NCI-H1417 (cell line): ENCODE results near the gene TGFA.
A peak's percentile ranks its signal among the peaks of the same experiment; 100 is the strongest.

Experiments used
- DNase-seq, 3 experiments: peaks; one replicate each; lab custom pipeline; 2025; lab: John Stamatoyannopoulos, UW

Gene TGFA

DNA sequence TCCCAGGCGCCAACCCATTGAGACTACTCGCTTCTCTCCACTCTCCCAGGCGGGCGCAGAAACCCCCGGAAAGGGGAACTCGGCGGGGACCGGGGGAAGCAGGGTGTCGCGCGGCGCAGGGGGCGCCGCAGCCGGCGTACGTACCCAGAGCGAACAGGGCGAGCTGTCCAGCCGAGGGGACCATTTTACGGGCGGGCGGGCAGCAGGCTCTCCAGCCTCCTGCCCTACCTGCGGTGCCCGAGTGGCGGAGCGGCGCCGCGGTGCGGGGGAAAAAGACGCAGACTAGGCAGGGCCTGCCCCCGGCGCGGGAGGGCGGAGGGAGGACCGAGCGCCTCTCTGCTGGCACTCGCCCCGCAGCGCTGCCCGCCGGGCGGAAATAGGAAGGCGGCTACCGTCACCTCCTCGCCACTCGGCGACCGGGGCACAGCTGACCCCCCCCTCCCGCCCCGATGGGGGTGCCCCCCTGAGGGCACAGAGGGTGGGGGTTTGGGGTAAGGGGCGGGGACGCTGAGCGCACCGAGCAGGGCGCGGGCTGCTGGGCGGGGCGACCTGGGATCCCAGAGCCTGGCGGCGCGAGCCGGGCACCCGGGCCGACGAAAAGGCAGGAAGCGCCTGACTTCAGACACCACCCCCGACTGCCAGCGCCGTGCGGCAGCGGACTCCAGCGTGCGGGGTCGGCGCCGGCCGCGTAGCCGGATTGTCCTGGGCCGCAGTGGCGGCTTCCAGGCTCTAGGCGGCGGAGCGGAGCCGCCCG is at the start of gene TGFA:
TGFA (minus strand) TSS at position 243 of the 754 bp plus-strand sequence; CDS start at position 184, 59 bp downstream.
- DNase-seq = peak; percentile 74 to 89 (median 88)

DNA sequence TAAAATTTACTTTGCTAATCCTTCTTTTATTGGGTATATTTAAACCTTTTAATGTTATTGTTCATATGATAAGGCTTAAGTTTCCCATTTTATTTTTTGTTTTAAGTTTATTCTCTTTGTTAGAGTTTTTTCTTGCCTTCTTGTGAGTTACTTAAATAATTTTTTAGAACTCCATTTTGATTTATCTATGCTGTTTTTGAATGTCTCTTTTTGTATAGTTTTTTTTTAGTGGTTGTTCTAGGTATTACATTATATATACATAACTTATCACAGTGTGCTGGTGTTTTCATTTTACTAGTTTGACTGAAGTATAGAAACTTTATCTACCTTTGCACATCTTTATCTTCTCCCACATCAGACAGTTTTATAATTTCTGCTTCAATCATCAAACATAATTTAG is 49.4 kb upstream of the TGFA start:
- DNase-seq = no peak

DNA sequence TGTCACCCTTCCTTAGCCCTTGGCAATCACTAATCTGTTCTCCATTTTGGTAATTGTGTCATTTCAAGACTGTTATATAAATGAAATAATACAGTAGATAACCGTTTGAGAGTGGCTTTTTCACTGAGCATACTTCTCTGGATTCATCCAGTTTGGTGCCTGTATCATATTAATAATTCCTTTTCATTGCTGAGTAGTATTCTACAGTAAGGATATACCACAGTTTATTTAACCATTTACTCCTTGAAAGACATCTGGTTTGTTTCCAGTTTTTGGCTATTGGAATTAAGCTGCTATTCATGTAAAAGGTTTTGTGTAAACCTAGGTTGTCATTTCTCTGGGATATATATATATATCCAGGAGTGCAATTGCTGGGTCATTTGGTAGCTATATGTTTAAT is 44.6 kb upstream of the TGFA start:
- no peak for DNase-seq

DNA sequence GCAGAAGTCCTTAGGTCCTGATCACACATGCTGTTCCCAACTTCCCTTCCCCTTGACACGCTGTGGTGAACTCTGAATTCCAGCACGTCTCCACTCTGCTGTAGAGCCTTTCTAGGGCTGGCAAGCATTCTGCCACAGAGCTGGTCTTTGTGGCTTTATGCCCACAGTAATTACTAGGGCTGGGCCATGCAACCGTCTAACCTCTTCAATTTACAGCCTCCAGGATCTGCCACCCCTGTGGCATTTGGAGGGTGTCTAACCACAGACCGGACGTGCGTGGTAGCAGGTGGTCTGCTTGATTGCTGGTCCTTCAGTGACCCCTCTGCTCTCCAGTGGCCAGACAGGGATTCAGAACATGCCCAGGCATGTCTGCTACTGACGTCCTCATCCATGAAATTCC is 43.1 kb upstream of the TGFA start:
- peak in 1 of 3 experiments; percentile 48 for DNase-seq

DNA sequence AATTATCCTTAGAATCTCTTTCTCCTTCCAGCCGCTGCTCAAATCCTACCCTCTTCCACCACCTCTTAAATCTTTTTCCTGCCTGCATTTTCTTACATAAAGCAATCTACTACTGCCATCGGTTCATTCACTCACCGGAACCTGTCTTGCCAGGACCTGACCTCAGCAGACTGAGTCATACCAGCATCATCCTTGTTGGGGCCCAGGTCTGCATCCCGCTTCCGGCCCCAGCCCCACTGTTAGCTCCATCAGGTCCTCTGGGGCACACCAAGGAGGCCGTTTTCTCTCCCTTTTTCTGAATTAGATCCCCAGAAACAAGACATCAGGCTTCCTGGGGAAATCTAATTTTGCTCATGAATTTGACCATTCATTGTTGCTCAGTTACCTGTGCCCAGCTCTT is 42.7 kb upstream of the TGFA start:
- DNase-seq = no peak

DNA sequence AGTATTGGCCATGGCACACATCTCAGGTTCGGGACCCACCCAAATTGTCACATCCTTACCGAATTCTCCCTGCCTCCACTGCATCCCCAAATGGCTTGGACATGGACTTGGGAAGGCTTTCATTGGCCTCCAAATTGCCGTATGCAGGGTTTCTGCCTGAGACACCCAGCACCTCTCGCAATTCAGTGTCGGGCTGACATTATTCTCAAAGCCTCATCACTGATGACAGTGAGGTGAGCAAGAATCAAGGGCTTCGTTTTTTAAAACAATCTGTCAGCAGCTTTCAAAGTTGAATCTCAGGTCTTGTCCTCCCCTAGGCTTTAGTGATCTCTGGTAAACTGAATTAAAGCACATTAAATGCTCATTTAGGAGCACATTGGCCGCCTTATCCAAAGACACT is 29.5 kb upstream of the TGFA start:
- DNase-seq = no peak

DNA sequence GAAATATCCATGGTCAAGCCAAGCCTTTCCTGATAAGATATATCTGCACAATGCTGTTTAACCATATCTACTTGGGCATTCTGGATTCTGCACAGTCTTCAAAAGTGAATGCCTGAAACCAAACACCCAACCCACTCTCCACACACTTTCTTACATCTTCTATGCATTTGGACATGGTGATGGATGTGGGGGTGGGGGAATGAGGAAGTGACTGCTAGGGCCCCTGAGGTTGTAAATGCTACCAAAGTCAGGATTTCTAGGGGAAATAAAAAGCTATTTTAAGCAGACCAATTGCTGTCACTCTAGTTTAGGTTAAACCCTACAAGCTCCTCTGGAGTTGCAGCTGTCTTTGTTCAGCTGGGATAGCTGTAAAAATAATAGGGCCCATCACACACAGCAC is 26.7 kb upstream of the TGFA start:
- DNase-seq = peak in 1 of 3 experiments; percentile 57

DNA sequence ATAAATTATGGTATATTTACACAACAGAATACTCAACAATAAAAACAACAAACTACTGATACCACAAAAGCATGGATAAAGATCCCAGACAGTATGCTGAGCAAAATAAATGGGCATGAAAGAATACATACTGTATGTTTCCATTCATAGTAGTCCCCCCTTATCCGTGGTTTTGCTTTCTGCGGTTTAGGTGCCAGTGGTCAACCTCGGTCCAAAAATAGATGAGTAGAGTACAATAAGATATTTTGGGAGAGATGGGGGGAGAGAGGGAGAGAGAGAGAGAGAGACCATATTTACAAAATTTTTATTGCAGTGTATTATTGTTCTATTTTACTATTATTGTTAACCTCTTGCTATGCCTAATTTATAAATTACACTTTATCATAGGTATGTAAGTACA is 21.0 kb upstream of the TGFA start:
- no peak for DNase-seq

DNA sequence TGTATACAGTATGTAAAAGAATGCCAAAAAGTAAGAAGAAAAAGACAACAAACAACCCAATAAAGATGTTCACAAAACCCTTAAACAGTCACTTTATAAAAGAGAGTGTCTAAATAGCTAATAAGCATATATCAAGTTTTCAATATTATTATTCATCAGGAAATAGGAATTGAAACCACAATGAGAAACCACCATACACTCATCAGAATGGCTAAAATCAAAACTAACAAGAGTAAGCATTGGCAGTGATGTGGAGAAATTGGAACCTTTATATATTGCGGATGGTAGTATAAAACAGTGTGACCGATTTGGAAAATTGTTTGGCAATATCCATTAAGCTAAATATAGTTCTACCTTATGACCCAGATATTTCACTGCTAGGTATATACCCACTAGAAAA is 20.5 kb upstream of the TGFA start:
- no peak for DNase-seq

DNA sequence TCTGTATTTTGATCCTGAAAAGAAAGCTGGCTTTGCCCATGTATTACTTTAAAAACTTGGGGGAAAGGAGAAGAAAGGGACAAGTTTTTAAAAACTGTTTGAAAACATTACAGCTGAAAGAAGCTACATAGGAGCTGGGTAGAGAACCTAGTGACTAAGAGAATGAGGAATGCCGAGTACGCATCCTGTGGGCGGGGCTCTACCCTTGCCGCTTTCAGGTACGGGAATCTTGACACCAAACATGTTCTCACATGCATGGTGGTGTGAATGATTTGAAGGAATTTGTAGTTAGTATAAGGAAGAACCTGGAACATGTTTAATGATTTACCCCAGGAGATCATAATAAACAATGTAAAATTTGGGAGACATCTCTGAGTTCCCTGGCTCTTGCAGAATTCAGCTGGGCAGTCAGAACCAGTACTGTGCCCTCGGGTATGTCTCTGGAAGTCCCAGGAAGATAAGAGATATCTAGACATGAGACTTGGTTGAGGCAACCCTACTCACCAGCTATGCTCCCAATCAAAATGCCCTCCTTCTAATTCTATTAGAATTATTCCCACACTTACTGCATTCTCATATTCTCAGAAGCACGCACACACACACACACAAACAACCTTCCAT is 16.5 kb upstream of the TGFA start:
- no peak for DNase-seq

DNA sequence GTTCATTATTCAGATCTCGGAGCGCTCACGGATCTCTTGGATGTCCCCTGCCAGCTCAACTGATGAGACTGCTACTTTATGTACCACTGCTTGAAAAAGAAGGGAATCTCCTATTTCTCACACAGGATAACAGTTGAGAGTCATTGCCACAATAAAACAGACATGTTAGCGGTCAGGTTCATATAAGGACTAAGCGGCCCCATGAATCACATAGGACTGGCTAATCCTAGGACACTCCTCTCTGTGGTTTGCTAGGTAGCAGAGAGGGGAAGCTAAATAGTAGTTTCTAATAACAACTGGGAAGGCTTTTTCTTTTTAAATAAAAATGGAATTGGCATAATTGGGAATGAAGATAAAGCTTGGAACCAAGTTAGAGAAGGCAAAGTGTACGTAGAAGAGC is 15.9 kb upstream of the TGFA start:
- DNase-seq = no peak

DNA sequence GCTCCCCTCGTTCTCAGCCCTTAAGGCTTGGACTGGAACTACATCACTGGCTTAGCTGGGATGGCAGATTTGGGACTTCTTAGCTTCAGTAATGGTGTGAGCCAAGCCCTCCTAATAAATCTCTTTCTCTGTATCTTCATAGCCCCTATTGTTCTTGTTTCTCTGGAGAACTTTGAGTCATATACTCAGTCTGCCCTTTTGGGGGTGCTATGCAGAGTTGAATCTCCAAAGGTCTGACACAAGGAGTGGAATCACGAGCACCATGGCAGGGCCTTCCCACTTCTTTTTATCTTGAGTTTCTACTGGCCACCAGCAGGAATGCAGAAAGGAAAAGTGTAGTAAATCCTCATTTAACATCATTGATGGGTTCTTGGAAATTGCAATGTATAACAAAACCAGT is 13.3 kb upstream of the TGFA start:
- DNase-seq = no peak

DNA sequence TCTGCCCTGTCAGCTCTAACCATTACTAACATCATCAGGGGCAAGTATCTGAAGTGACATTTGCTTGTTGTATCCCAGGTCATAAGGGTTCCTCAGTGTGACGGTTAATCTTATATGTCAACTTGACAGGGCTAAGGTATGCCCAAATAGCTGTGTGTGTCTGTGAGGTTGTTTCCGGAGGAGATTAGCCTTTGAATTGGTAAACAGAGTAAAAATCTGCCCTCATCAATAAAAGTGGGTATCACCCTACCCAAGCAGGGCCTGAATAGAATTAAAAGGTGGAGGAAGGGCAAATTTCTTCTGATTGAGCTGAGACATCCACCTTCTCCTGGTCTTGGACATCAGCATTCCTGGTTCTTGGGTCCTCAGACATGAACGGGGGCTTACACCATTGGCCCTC is 12.8 kb upstream of the TGFA start:
- no peak for DNase-seq

DNA sequence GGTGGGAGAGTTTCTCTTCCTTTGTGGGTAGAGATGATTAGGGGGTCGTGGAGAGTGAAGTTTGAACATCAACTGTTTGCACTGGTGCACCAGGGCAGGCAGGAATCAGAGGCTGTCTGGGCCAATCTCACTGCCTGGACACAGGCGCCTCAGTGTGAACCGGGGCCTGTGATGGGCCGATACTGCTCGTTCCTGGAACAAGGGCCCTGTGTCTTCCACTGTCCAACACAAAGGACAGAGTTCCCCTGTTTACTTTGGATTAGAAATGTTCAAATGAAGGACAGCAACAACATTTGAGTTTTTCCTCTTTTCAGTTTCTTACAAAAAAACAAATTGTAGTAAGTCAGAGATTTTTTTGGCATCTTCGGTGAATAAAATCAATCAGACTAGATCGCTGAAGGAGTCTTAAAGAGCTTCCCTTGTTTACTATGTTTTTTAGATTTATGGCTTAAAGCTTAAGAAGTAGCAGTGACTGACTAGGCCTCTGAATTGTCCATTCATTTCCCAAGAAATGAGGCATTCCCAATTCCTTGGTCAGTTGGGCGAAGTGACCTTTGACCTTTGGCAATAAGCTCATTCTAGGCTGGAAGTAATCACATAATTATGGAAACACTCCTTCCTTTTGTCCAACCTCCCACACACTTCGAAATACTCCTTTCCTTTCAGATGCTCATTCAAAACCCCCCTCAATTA is 11.6 kb upstream of the TGFA start:
- DNase-seq = no peak

DNA sequence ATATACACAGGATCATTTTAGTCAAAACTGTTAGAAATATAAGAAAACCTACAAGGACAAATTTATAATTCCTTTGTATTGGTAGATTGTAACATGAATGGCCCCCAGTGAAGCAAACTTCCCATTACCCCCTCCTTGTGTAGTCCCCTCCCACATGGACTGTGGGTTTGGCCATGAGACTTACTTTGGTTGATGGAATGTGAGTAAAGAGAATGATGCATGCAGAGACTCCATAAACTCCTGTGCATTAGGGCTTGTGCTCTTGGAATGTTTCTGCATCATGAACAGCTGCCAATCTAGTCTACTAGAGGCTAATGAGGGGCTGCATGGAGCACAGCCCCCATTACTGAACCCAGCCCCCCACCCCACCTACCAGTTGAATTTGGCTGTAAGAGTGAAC is 8.3 kb upstream of the TGFA start:
- no peak for DNase-seq

DNA sequence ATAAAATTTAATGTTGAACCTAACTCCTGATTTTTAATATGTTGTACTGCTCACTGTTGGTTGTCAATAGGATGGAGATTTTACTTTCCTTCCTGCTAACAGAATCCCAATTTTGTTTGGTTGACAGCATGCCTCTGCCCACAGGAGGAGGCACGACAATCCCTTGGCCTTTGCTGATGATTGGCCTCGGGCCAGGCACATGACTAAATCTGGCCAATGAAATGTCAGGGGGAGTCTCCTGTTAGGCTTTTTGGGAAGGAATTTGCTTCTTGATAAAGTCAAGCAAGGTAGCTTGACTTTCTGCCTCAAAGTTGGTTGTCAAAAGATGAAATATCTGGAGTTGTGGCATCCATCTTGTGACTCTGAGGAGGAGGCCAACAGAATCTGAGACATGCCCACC is 6.8 kb upstream of the TGFA start:
- no peak for DNase-seq

DNA sequence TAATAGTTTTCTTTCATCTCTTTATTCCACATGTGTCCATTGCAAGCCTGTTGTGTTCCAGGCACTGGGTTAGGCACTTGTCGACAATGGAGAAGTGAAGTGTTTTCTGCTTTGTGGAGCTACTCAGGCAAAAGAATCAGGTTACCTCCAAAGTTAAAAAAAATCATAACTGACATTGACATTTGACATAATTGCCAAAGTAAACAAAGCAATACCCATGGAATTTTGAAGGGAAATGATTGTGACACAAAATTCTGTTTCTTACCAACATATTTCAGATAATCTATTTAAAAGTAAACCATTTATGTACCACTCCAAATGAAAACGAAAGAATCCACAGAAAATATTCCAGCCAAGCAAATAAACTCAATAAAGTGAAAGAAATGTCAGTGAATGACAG is 6.4 kb upstream of the TGFA start:
- DNase-seq = peak in 1 of 3 experiments; percentile 11

DNA sequence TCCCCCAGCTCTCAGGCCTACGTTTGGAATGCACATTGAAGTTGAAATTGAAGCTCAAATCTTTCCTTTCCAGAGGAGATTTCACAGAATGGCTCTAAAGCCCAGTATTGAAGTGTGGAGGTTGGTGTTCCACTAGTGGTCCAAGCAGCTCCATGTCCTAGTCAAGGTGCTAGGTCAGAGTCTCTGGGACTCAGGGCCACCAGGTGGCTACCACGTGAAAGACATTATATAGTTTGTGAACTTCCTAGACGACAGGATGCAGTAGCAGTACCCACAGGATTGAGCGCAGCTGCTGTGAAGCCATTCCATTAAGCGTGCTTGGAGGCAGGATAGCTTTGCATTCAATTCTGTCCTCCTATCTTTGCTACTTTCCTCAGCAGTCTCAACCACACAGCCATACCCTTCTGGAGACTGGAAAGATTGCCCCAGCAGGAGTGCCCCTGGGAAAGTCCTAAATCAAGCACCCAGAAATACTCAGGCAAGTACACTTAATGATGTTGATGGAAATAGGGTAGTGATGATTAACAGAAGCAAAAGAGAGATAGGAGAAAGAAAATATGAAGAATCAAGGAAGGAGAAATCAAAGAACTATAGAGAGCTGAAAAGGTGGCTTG is 4.7 kb upstream of the TGFA start:
- no peak for DNase-seq

DNA sequence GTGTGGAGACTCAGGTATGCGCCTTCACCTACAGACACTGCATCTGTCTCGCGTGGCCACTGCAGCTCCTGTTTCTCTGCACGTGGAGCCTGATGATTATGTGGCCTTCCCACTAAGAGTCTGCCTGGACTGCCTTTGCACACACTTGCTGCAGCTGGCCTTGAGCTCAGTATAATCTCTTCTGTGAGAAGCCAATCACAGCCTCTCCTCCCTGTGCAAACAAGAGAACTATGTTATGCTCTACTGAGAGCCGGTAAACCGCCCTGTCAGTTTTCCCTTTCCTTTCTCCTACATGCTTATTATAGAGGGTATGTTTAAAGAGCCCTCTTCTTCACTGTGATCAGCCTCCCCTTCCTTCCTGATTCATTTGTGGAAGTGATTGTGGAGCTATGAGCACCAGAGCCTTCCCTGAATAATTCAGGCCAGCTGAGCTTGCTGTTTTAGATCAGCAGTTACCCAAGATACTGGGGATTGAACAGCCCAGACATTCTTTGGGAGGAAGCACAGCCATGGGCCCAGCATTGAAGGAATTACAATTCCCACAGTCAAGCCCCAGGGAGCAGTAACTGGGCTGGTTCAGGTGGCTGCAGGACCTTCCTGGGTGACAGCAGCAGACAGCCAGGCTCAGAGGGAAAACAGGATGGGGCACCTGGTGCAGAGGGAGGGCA is 3.7 kb upstream of the TGFA start:
- peak; percentile 69 to 92 (median 90) for DNase-seq

DNA sequence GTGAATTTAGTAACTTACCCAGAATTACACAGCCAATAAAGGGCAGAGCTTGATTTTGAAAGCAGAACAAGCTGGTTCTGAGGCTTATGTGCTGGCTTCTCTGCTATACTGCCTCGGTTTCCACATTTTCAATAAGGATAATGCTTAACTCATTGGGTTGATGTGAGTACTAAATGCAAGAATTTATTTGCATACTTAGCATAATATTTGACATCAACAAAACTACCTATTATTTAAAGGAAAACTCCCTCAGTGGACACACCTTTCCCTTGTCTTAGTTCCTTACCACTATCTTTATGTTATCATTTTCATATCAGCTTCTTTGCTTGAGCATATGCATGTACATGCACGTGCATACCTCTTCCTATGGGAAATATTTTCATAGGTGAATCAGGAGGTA is 3.0 kb upstream of the TGFA start:
- DNase-seq = no peak

DNA sequence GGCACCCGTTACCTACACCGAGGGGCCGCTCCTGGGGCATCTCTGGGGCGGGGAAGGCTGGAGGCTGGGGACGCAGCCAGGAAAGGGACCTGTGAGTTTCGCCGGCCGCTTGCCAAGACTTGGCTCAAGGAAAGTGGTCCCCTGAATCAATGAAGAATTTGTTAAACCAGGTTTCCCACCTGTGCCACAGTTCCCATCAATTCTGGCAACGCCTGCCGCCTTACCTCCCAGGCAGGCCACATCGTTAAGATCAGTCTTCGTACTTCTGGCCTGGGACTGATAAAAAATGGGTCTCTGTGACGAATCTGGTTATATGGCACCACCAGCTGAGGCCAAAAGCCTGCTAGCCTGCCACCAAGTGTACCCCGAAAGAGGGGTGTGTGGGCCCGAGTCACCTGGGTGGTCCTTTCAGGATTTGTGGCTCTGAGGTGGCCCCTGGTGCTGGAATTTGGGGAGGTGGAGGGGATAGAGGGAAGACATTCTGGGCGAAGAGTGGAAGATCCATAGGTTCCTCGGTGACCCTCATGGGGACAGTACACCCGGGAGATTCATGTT is 789 bp upstream of the TGFA start:
- no peak for DNase-seq

DNA sequence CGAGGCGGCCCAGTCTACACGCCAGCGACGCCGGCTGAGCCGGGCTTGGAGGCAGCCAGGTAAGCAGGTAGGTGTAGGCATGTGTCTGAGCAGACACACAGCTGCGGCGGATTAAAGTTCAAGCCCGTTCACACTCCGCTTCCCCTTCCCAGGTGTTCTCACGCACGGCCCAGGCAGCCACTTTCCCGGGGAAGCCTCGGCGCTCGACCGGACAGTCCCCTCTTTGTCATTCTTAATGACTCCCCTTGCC is 367 bp downstream of the TGFA start:
- peak in 2 of 3 experiments; percentile 58 to 84 for DNase-seq
